WTC11 (cell line): ENCODE data around the gene SLC37A1.

ENCODE experiments used
- ESRRA ChIP-seq: sonication (generic); formaldehyde crosslinking; IDR thresholded peaks from 2 replicates; pipeline ENCODE4 v1.8.1; 2022; ENCODE audit warnings: mild to moderate bottlenecking, missing genetic modification reagents, borderline replicate concordance
- KAT7 ChIP-seq: sonication (generic); formaldehyde crosslinking; IDR thresholded peaks from 2 replicates; pipeline ENCODE4 v1.8.1; 2023; ENCODE audit warnings: missing genetic modification reagents, mild to moderate bottlenecking, borderline replicate concordance
- NR2C2 ChIP-seq: sonication (generic); formaldehyde crosslinking; IDR thresholded peaks from 2 replicates; pipeline ENCODE4 v1.8.0; 2022; ENCODE audit warnings: mild to moderate bottlenecking, missing genetic modification reagents
- SP1 ChIP-seq: sonication (generic); formaldehyde crosslinking; conservative IDR thresholded peaks from 2 replicates; pipeline ENCODE4 v1.8.1; 2022; ENCODE audit warnings: missing genetic modification reagents
- TCF7 ChIP-seq: sonication (generic); formaldehyde crosslinking; IDR thresholded peaks from 2 replicates; pipeline ENCODE4 v1.8.0; 2022; ENCODE audit warnings: mild to moderate bottlenecking, low read depth, missing genetic modification reagents, moderate library complexity
- TEAD4 ChIP-seq: sonication (generic); formaldehyde crosslinking; IDR thresholded peaks from 2 replicates; pipeline ENCODE4 v1.8.0; 2022; ENCODE audit warnings: mild to moderate bottlenecking, missing genetic modification reagents
- TF ChIP-seq, protein P1 (sequence below): sonication (generic); formaldehyde crosslinking; IDR thresholded peaks from 2 replicates; pipeline ENCODE4 v1.8.1; 2023; ENCODE audit warnings: mild to moderate bottlenecking, missing genetic modification reagents
- TF ChIP-seq, protein P2 (sequence below): fragments of 200-600 bp; IDR thresholded peaks from 2 replicates; pipeline ENCODE4 v1.8.0; 2022; ENCODE audit warnings: antibody characterized with exemption
- TF ChIP-seq, protein P3 (sequence below): sonication (generic); formaldehyde crosslinking; IDR thresholded peaks from 2 replicates; pipeline ENCODE4 v1.8.1; 2022; ENCODE audit warnings: low read depth, missing genetic modification reagents, borderline replicate concordance
- TF ChIP-seq, protein P4 (sequence below): sonication (generic); formaldehyde crosslinking; IDR thresholded peaks from 2 replicates; pipeline ENCODE4 v1.8.0; 2022; ENCODE audit warnings: mild to moderate bottlenecking, missing genetic modification reagents
- TF ChIP-seq, protein P5 (sequence below): sonication (generic); formaldehyde crosslinking; IDR thresholded peaks from 2 replicates; pipeline ENCODE4 v1.8.1; 2022; ENCODE audit warnings: mild to moderate bottlenecking, missing genetic modification reagents, moderate library complexity, borderline replicate concordance

DNA sequence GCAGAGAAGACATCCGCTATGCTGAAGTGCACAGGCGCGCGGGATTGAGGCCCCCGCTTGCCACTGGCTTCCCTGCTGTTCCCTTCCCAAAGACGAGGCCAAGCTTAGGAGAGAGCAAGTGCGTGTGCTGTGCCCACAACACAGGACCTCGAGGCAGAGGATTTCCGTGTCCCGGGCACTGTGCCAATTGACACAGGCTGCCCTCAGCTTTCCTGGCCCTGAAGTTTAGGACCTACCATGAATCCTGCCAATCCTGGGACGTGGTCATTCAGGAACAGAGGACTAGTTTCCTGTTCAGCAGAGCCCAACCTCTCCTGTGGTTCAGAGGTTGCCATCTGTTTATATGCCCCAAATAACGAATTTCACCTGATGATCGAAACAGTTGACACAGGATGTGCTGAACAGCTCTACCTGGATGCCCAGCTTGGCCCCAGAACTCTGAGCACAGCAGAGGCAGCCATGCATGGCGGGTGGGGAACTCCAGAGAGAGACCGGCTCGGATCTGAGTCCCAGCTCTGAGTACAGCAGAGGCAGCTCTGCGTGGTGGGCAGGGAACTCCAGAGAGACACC lies 22.0 kb downstream of the SLC37A1 start:
- TF ChIP-seq, protein P1, sequence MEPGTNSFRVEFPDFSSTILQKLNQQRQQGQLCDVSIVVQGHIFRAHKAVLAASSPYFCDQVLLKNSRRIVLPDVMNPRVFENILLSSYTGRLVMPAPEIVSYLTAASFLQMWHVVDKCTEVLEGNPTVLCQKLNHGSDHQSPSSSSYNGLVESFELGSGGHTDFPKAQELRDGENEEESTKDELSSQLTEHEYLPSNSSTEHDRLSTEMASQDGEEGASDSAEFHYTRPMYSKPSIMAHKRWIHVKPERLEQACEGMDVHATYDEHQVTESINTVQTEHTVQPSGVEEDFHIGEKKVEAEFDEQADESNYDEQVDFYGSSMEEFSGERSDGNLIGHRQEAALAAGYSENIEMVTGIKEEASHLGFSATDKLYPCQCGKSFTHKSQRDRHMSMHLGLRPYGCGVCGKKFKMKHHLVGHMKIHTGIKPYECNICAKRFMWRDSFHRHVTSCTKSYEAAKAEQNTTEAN (CRISPR knock-in tag), result no peak
- TF ChIP-seq ESRRA (no peak), SP1 (CRISPR knock-in tag) (no peak), TEAD4 (CRISPR knock-in tag) (no peak), KAT7 (no peak), NR2C2 (no peak), TCF7 (CRISPR knock-in tag) (no peak)
- TF ChIP-seq, protein P2, sequence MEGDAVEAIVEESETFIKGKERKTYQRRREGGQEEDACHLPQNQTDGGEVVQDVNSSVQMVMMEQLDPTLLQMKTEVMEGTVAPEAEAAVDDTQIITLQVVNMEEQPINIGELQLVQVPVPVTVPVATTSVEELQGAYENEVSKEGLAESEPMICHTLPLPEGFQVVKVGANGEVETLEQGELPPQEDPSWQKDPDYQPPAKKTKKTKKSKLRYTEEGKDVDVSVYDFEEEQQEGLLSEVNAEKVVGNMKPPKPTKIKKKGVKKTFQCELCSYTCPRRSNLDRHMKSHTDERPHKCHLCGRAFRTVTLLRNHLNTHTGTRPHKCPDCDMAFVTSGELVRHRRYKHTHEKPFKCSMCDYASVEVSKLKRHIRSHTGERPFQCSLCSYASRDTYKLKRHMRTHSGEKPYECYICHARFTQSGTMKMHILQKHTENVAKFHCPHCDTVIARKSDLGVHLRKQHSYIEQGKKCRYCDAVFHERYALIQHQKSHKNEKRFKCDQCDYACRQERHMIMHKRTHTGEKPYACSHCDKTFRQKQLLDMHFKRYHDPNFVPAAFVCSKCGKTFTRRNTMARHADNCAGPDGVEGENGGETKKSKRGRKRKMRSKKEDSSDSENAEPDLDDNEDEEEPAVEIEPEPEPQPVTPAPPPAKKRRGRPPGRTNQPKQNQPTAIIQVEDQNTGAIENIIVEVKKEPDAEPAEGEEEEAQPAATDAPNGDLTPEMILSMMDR, result no peak
- TF ChIP-seq, protein P3, sequence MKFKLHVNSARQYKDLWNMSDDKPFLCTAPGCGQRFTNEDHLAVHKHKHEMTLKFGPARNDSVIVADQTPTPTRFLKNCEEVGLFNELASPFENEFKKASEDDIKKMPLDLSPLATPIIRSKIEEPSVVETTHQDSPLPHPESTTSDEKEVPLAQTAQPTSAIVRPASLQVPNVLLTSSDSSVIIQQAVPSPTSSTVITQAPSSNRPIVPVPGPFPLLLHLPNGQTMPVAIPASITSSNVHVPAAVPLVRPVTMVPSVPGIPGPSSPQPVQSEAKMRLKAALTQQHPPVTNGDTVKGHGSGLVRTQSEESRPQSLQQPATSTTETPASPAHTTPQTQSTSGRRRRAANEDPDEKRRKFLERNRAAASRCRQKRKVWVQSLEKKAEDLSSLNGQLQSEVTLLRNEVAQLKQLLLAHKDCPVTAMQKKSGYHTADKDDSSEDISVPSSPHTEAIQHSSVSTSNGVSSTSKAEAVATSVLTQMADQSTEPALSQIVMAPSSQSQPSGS, result no peak
- TF ChIP-seq, protein P4, sequence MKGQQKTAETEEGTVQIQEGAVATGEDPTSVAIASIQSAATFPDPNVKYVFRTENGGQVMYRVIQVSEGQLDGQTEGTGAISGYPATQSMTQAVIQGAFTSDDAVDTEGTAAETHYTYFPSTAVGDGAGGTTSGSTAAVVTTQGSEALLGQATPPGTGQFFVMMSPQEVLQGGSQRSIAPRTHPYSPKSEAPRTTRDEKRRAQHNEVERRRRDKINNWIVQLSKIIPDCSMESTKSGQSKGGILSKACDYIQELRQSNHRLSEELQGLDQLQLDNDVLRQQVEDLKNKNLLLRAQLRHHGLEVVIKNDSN, result no peak
- TF ChIP-seq, protein P5, sequence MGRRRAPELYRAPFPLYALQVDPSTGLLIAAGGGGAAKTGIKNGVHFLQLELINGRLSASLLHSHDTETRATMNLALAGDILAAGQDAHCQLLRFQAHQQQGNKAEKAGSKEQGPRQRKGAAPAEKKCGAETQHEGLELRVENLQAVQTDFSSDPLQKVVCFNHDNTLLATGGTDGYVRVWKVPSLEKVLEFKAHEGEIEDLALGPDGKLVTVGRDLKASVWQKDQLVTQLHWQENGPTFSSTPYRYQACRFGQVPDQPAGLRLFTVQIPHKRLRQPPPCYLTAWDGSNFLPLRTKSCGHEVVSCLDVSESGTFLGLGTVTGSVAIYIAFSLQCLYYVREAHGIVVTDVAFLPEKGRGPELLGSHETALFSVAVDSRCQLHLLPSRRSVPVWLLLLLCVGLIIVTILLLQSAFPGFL (CRISPR knock-in tag), result no peak
